ENCODE data around the gene THRAP3. TPM values are rescaled to one million over a fixed set of nuclear protein-coding genes. Genes with fewer than 3 reads are reported as not detected.

The THRAP3 gene
- polyA plus RNA-seq, 1 experiment, result 76.0 TPM

- CTCF ChIA-PET, result interaction anchor here (1.0 to 1.9 kb wide), 5 partner anchors 66 to 153 kb away, joined by 3 to 5 read pairs (median 3); no protein-coding TSS in a partner anchor
- no peak overlapping the region for H3K27ac ChIP-seq (ENCODE audit: low read depth, low read length)
- no peak for DNase-seq (ENCODE audit: low read depth, low spot score)
- H3K9me3 ChIP-seq (ENCODE audit: control insufficient read depth, insufficient read depth, low read length), result no peaks in the 10 kb centered on the region
- H3K27me3 ChIP-seq (ENCODE audit: control insufficient read depth, insufficient read depth, low read length), result no peaks in the 10 kb centered on the region
- H3K4me3 ChIP-seq (ENCODE audit: low read depth, low read length), result no peak overlapping the region
- no peak for TF ChIP-seq CTCF (IDR thresholded peaks at IDR 0.05; ENCODE audit: low read depth, low read length)
- POLR2A ChIA-PET, result interaction anchor here (0.6 kb wide), 1 partner anchor 44 kb away, joined by 3 read pairs; no protein-coding TSS in a partner anchor
Observed at GRCh38 chr1:36303244-36303643, 79.0 kb downstream of the THRAP3 start.

GRCh38 chr1:36303650-36304360, 79.6 kb downstream of the THRAP3 start:
- ChIA-PET POLR2A (interaction anchor here (0.6 kb wide), 1 partner anchor 45 kb away, joined by 3 read pairs; no protein-coding TSS in a partner anchor), CTCF (interaction anchor here (1.0 to 1.9 kb wide), 5 partner anchors 65 to 154 kb away, joined by 3 to 5 read pairs (median 3); no protein-coding TSS in a partner anchor)
- no peak overlapping the region for H3K4me3 ChIP-seq (ENCODE audit: low read depth, low read length)
- TF ChIP-seq CTCF (IDR thresholded peaks at IDR 0.05; ENCODE audit: low read depth, low read length), result no peak
- H3K27ac ChIP-seq (ENCODE audit: low read depth, low read length), result no peak overlapping the region
- no peaks in the 10 kb centered on the region for H3K9me3 ChIP-seq (ENCODE audit: control insufficient read depth, insufficient read depth, low read length)
- DNase-seq (ENCODE audit: low read depth, low spot score), result no peak
- no peaks in the 10 kb centered on the region for H3K27me3 ChIP-seq (ENCODE audit: control insufficient read depth, insufficient read depth, low read length)

GRCh38 chr1:36304521-36304920, 80.3 kb downstream of the THRAP3 start:
- CTCF ChIA-PET, result interaction anchor here (1.0 to 1.6 kb wide), 2 partner anchors 116 to 154 kb away, joined by 3 to 4 read pairs; no protein-coding TSS in a partner anchor
- TF ChIP-seq CTCF (IDR thresholded peaks at IDR 0.05; ENCODE audit: low read depth, low read length), result no peak
- Histone ChIP-seq H3K27me3 (ENCODE audit: control insufficient read depth, insufficient read depth, low read length) (no peaks in the 10 kb centered on the region), H3K9me3 (ENCODE audit: control insufficient read depth, insufficient read depth, low read length) (no peaks in the 10 kb centered on the region), H3K27ac (ENCODE audit: low read depth, low read length) (no peak overlapping the region), H3K4me3 (ENCODE audit: low read depth, low read length) (no peak overlapping the region)
- DNase-seq (ENCODE audit: low read depth, low spot score), result no peak
- POLR2A ChIA-PET, result no interaction called here

- Histone ChIP-seq H3K4me3 (ENCODE audit: low read depth, low read length) (no peak overlapping the region), H3K27me3 (ENCODE audit: control insufficient read depth, insufficient read depth, low read length) (no peaks in the 10 kb centered on the region), H3K9me3 (ENCODE audit: control insufficient read depth, insufficient read depth, low read length) (no peaks in the 10 kb centered on the region), H3K27ac (ENCODE audit: low read depth, low read length) (no peak overlapping the region)
- CTCF ChIA-PET, result interaction anchor here (1.5 to 1.6 kb wide), 2 partner anchors 64 to 155 kb away, joined by 4 to 7 read pairs; no protein-coding TSS in a partner anchor
- no peak for DNase-seq (ENCODE audit: low read depth, low spot score)
- POLR2A ChIA-PET, result no interaction called here
- TF ChIP-seq CTCF (IDR thresholded peaks at IDR 0.05; ENCODE audit: low read depth, low read length), result no peak
Observed at GRCh38 chr1:36304970-36305914, 81.0 kb downstream of the THRAP3 start.
